KMS-11 (cell line): ENCODE results near the gene PRDM15.

Source experiments
- H2AFZ ChIP-seq: fragments of 200-600 bp; sonication (generic); 2 replicates; pipeline ENCODE4 v1.6.1; 2016; ENCODE audit warnings: antibody characterized with exemption, mixed run types, low read depth
- H3K27ac ChIP-seq: fragments of 200-600 bp; sonication (generic); 2 replicates; pipeline ENCODE4 v1.6.1; 2016; ENCODE audit warnings: mild to moderate bottlenecking, mixed run types
- H3K27me3 ChIP-seq: fragments of 200-600 bp; sonication (generic); 2 replicates; pipeline ENCODE4 v1.6.1; 2017; ENCODE audit warnings: mild to moderate bottlenecking, low read depth, mixed run types, moderate library complexity; ENCODE audit not compliant: insufficient read depth
- H3K36me3 ChIP-seq: fragments of 200-600 bp; sonication (generic); 2 replicates; pipeline ENCODE4 v1.6.1; 2017; ENCODE audit warnings: mild to moderate bottlenecking, mixed run types; ENCODE audit not compliant: insufficient read depth
- H3K4me1 ChIP-seq: fragments of 200-600 bp; sonication (generic); 2 replicates; pipeline ENCODE4 v1.6.1; 2016; ENCODE audit warnings: mild to moderate bottlenecking, low read depth, mixed run types; ENCODE audit not compliant: poor library complexity, severe bottlenecking
- H3K4me2 ChIP-seq: fragments of 200-600 bp; sonication (generic); 2 replicates; pipeline ENCODE4 v1.7.0; 2016; ENCODE audit warnings: mild to moderate bottlenecking, mixed run types
- H3K4me3 ChIP-seq: fragments of 200-600 bp; sonication (generic); IDR thresholded peaks from 2 replicates; pipeline ENCODE4 v1.6.1; 2017; ENCODE audit warnings: low read depth, low read length, mixed read lengths; ENCODE audit not compliant: insufficient read depth
- H3K79me2 ChIP-seq: fragments of 200-600 bp; sonication (generic); 2 replicates; pipeline ENCODE4 v1.6.1; 2016; ENCODE audit warnings: low read depth, mixed run types; ENCODE audit not compliant: insufficient read depth
- H3K9ac ChIP-seq: fragments of 200-600 bp; sonication (generic); 2 replicates; pipeline ENCODE4 v1.6.1; 2016; ENCODE audit warnings: mild to moderate bottlenecking, mixed run types
- H4K20me1 ChIP-seq: fragments of 200-600 bp; sonication (generic); 2 replicates; pipeline ENCODE4 v1.6.1; 2016; ENCODE audit warnings: mild to moderate bottlenecking, mixed run types; ENCODE audit not compliant: insufficient read depth
- TF ChIP-seq, protein P1 (sequence below): fragments of 200-600 bp; sonication (generic); conservative IDR thresholded peaks from 2 replicates; pipeline ENCODE4 v1.6.1; 2017; ENCODE audit warnings: low read depth, mild to moderate bottlenecking, antibody characterized with exemption, low read length, moderate library complexity, mixed read lengths

The PRDM15 gene

DNA sequence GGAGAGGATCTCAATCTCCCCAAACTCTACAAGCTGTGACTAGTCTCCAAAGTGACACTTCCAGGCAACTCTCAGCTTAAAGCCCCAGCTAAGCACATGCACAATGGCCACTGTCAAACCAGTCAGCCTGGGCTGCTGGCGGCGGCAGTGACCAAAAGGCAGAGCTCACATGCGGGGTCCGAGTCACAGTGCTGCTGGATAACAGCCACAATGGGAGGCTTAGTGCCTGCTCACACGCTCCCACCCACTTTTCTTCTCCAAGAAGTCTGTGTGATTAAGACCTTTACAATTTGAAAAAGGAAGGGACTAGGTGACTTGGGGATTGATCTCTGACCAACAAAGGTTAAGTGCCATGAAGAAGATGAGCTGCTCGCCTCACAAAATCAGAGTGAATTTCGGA is 129.1 kb downstream of the PRDM15 start:
- H3K4me3 ChIP-seq: no peak overlapping the region
- no peaks in the 10 kb centered on the region for H4K20me1 ChIP-seq
- H3K4me1 ChIP-seq: no peaks in the 10 kb centered on the region
- H3K27me3 ChIP-seq: peaks cover 27% of the 10 kb centered on the region; the same call in 1 of the 2 replicates
- H3K9ac ChIP-seq: no peak overlapping the region
- no peaks in the 10 kb centered on the region for H3K79me2 ChIP-seq
- TF ChIP-seq, protein P1, sequence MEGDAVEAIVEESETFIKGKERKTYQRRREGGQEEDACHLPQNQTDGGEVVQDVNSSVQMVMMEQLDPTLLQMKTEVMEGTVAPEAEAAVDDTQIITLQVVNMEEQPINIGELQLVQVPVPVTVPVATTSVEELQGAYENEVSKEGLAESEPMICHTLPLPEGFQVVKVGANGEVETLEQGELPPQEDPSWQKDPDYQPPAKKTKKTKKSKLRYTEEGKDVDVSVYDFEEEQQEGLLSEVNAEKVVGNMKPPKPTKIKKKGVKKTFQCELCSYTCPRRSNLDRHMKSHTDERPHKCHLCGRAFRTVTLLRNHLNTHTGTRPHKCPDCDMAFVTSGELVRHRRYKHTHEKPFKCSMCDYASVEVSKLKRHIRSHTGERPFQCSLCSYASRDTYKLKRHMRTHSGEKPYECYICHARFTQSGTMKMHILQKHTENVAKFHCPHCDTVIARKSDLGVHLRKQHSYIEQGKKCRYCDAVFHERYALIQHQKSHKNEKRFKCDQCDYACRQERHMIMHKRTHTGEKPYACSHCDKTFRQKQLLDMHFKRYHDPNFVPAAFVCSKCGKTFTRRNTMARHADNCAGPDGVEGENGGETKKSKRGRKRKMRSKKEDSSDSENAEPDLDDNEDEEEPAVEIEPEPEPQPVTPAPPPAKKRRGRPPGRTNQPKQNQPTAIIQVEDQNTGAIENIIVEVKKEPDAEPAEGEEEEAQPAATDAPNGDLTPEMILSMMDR: no peak
- H3K36me3 ChIP-seq: no peaks in the 10 kb centered on the region
- H3K4me2 ChIP-seq: no peak overlapping the region
- no peak overlapping the region for H3K27ac ChIP-seq
- no peak overlapping the region for H2AFZ ChIP-seq

DNA sequence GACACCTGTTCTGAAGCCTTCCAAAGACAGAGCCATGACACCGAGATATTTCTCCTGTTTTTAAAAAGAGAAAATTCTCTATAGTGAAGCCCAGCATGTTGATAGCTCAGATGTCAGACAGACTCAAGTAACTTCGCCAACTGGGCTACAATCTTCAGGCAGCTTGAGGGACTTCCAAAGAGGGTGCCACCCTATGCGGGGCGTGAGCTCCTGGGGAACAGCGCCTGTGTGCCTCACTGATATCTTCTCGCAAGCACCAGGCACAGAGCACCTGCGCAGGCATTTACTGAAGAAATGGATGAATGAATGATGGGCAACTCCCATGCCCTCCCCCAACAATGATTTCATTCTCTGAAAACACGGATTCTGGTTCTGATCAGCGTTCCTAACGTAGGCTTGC is 129.9 kb downstream of the PRDM15 start:
- Histone ChIP-seq H4K20me1 (no peaks in the 10 kb centered on the region), H3K4me3 (no peak overlapping the region), H3K79me2 (no peaks in the 10 kb centered on the region), H3K27ac (no peak overlapping the region), H3K36me3 (no peaks in the 10 kb centered on the region), H3K4me2 (no peak overlapping the region), H2AFZ (no peak overlapping the region), H3K27me3 (peaks cover 27% of the 10 kb centered on the region; the same call in 1 of the 2 replicates), H3K4me1 (no peaks in the 10 kb centered on the region), H3K9ac (no peak overlapping the region)
- TF ChIP-seq, protein P1: no peak
